ENCODE data around the gene CMTM3. TPM values are rescaled to one million over a fixed set of nuclear protein-coding genes. Genes with fewer than 3 reads are reported as not detected.
"Not testable (repeated sequence)": the region's sequence is repeated elsewhere in the genome, so short reads cannot be mapped to it uniquely, and the experiment has no call there.

The CMTM3 gene
- total and polyA plus RNA-seq, 3 experiments from 2014 or later = 68.0 to 131 (median 71.8) TPM

DNA sequence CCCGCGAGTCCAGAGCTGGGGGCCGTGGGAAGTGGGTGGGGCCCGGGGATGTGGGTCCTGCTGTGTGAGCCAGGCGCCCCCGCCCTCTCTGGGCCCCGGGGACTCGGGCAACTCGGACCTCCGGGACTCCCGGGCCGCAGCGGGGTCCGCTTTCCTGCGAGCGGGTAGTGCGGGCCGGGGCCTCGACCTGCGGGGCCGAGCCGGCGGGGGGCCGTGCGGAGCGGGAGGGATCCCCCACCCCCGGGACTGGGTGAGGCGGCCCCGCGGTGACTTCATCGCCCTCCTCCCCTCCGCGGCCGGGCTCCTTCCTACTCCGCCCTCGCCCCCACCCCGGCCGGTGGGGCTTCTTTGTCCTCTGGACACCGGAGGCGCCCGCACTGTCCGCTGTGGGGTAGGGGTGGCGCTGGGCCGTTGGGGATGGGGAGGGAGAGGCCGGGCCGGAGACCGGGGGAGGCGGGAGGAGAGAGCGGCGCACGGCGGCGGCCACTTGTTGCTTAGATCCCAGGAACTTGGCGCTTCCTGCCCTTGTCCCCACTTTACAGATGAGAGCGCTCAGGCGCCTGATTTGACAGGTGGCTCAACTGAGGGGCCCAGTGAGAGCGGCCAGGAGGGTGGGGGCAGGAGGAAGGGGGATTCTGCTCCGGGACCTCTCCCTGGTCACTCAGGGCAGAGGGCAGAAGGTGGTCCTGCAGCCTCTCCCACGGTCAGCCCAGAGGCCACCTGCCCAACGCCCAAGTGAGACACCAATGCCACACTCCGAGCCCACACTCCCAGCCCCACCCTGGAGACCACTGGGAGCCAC, 874 bp downstream of the CMTM3 start:
- CTCF ChIA-PET = interaction anchor here (1.0 to 4.6 kb wide), 6 partner anchors 8 to 198 kb away, joined by 3 to 23 read pairs (median 13); partner anchors contain the start of gene CKLF
- H3K4me3 ChIP-seq (ENCODE audit: low read length) = peak overlapping the region; percentile 43
- peak overlapping the region; percentile 59 for H3K27ac ChIP-seq (ENCODE audit: low read depth, low read length)
- peaks cover 37% of the 10 kb centered on the region for H3K4me1 ChIP-seq (ENCODE audit: insufficient read depth, low read length)
- H3K9me3 ChIP-seq (ENCODE audit: low read length) = no peaks in the 10 kb centered on the region
- Mint-ChIP-seq H3K27me3 (peaks cover 0 to 1% of the 10 kb centered on the region in 2 donors), H3K4me1 (peaks cover 35 to 49% (median 40%) of the 10 kb centered on the region in 3 donors), H3K9me3 (no peaks in the 10 kb centered on the region), H3K27ac (peak overlapping the region in 6 of 8 donors; percentile 78 to 97 (median 90)), H3K36me3 (peaks cover 0 to 28% (median 0%) of the 10 kb centered on the region in 3 donors), H3K4me3 (peak overlapping the region; percentile 69 to 89 (median 80))
- peak in 3 of 5 donors; percentile 26 to 63 (median 31) for DNase-seq
- peaks cover 15% of the 10 kb centered on the region for H3K36me3 ChIP-seq (ENCODE audit: insufficient read depth, low read length)
- no peaks in the 10 kb centered on the region for H3K27me3 ChIP-seq (ENCODE audit: insufficient read depth, low read length, poor library complexity, severe bottlenecking)
- POLR2A ChIA-PET = interaction anchor here (2.0 to 2.2 kb wide), 2 partner anchors 16 to 84 kb away, joined by 13 read pairs; no protein-coding TSS in a partner anchor

DNA sequence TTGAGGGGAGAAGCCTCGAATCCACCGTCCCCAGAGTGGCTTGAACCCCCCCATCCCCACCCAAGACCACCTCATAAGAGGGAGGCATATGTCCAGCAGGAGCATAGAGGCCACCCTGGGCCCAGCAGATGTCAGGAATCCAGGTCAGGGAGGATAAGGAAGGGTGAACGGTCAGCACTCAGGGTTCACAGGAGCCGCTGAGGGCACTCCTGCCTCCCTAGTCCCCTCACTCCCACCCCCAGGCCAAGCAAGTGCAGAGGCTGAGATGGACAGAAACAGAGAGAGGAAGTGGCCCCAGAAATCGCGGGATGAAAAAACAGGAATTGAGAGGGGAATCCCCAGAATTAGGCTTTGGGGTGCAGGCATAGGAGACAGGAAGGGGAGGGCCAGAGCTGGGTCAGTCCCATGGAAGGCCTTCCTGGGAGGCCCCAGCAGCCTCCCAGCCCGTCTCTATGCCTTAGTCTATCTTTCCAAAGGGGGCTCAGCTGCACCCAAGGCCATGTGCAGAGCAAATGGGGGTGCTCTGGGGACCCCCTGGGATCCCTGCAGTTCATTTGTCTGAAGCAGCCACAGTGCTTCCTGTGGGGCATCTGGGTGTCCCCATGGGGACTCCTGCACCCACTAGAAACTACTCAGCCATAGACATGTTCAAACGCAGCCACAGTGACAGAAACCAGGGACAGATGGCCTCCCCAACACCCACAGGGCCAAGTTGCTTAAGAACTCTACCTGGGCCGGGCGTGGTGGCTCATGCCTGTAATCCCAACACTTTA, 1.7 kb downstream of the CMTM3 start:
- POLR2A ChIA-PET = interaction anchor here (0.6 kb wide), 1 partner anchor 84 kb away, joined by 4 read pairs; no protein-coding TSS in a partner anchor
- H3K4me3 ChIP-seq (ENCODE audit: low read length) = peak overlapping the region; percentile 43

DNA sequence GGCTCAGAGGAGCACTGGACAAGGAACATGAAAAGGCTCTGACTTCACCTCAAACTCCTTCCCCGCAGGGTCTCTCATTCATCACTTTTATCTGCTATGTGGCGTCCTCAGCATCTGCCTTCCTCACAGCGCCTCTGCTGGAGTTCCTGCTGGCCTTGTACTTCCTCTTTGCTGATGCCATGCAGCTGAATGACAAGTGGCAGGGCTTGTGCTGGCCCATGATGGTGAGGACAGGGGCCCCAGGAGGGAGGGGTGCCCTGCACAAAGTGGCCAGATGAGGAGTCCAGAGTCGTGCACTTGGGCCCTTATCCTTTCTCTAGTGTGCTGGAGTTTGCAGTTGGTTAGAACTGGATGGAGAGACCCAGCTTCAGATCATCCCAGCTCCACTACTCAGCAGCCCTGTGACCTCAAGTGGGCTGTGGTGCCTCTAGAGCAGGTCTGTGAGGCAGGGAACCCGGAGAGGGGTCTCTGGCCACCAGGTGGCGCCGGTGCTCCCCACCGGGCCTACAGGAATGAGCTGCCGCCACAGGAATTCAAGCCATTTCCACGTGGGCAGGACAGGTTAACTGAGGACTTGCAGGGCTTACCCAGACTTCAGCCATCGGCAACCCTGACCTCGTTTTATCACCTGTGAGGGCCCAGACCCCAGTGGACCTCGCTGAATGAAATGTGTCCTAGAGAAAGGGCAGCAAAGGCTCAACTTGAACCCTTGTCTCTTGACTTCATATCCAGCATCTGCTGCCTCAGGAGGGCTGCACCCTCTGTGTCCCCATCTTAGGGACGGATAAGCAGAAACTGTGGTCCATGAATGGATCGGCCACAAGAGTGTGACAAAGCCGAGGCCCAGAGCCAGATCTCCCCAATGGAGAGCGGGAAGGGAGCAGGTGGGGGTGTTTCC, 4.0 kb downstream of the CMTM3 start:
- Histone ChIP-seq H3K27ac (ENCODE audit: low read depth, low read length) (no peak overlapping the region), H3K36me3 (ENCODE audit: insufficient read depth, low read length) (peaks cover 28% of the 10 kb centered on the region), H3K4me1 (ENCODE audit: insufficient read depth, low read length) (peaks cover 33% of the 10 kb centered on the region), H3K27me3 (ENCODE audit: insufficient read depth, low read length, poor library complexity, severe bottlenecking) (no peaks in the 10 kb centered on the region), H3K9me3 (ENCODE audit: low read length) (no peaks in the 10 kb centered on the region), H3K4me3 (ENCODE audit: low read length) (no peak overlapping the region)
- Mint-ChIP-seq H3K27me3 (peaks cover 0 to 1% of the 10 kb centered on the region in 2 donors), H3K4me3 (peak overlapping the region in 4 of 7 donors; percentile 42 to 67 (median 45)), H3K4me1 (peaks cover 31 to 43% (median 33%) of the 10 kb centered on the region in 3 donors), H3K27ac (peak overlapping the region; percentile 30 to 93 (median 72)), H3K36me3 (peaks cover 0 to 58% (median 0%) of the 10 kb centered on the region in 3 donors), H3K9me3 (no peaks in the 10 kb centered on the region)
- ChIA-PET POLR2A (interaction anchor here (0.6 kb wide), 2 partner anchors 132 to 402 kb away, joined by 3 to 4 read pairs; no protein-coding TSS in a partner anchor), CTCF (interaction anchor here (0.6 to 4.6 kb wide), 36 partner anchors 9 to 266 kb away, joined by 3 to 26 read pairs (median 5); partner anchors contain the start of genes CKLF, DYNC1LI2 and NAE1)
- DNase-seq = peak; percentile 69 to 85 (median 74)

More for the DNA sequence above, 1.7 kb downstream of the CMTM3 start:
- CTCF ChIA-PET = interaction anchor here (1.5 to 4.6 kb wide), 6 partner anchors 9 to 199 kb away, joined by 4 to 26 read pairs (median 18); no protein-coding TSS in a partner anchor
- Mint-ChIP-seq H3K4me1 (peaks cover 35 to 49% (median 40%) of the 10 kb centered on the region in 3 donors), H3K36me3 (peaks cover 0 to 35% (median 0%) of the 10 kb centered on the region in 3 donors), H3K9me3 (no peaks in the 10 kb centered on the region), H3K4me3 (peak overlapping the region; percentile 69 to 91 (median 86)), H3K27ac (peak overlapping the region; percentile 88 to 97 (median 90)), H3K27me3 (peaks cover 0 to 1% of the 10 kb centered on the region in 2 donors)
- no peak for DNase-seq
- Histone ChIP-seq H3K36me3 (ENCODE audit: insufficient read depth, low read length) (peaks cover 16% of the 10 kb centered on the region), H3K27me3 (ENCODE audit: insufficient read depth, low read length, poor library complexity, severe bottlenecking) (no peaks in the 10 kb centered on the region), H3K27ac (ENCODE audit: low read depth, low read length) (peak overlapping the region; percentile 59), H3K4me1 (ENCODE audit: insufficient read depth, low read length) (peaks cover 37% of the 10 kb centered on the region), H3K9me3 (ENCODE audit: low read length) (no peaks in the 10 kb centered on the region)

DNA sequence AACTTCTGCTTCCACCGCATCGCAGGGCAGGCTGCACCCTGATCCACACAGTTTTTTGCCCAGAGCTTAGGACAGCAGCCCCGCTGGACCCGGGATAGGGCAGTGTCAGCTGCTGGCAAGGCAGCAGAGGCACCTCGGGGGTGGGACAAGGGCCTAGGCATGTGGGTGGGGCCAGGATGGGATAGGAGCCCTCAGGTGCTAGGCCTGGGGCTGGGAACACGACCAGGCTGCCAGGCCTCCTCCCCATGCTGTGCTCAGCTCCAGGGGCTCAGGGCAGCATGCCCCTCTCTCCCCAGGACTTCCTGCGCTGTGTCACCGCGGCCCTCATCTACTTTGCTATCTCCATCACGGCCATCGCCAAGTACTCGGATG, 4.6 kb downstream of the CMTM3 start:
- peaks cover 29% of the 10 kb centered on the region for H3K36me3 ChIP-seq (ENCODE audit: insufficient read depth, low read length)
- peak overlapping the region in 3 of 8 donors; percentile 45 to 87 (median 85) for H3K27ac Mint-ChIP-seq

DNA sequence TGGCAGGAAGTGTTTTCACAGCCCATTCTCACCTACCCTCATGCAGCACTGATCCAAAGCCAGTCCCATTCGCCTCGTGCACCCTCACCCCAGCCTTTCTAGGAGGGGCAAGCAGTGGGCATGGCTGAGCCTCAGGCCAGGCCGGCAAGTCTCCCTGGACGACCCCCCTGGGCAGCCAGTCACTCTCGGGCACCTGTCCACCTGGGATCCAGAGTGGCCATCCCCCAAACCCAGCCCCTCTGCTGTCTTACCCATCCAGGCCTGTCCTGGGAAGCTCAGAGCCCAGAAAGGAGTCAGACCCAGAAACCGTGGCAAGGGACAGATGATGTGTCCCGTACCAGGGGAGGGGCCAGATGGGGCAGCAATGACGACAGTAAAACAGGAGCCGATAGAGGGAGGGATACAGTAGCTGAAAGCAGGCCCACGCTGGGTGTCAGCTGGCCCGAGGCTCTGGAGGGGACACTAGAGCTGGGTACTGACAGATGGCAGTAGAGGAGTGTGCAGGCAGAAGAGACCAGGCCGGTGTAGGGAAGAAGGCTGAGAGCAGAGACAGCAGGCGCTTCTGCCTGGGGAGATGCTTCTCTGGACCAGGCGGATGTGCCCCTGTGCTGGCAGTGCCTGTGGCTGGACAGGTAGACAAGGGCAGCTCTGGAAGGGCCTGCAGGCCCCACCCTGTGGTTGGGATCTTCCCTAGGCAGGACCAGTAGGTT, 5.8 kb downstream of the CMTM3 start:
- H3K27ac Mint-ChIP-seq = peak overlapping the region in 5 of 8 donors; percentile 23 to 72 (median 62)
- Histone ChIP-seq H3K9me3 (ENCODE audit: low read length) (no peaks in the 10 kb centered on the region), H3K27me3 (ENCODE audit: insufficient read depth, low read length, poor library complexity, severe bottlenecking) (no peaks in the 10 kb centered on the region), H3K4me1 (ENCODE audit: insufficient read depth, low read length) (peaks cover 27% of the 10 kb centered on the region), H3K36me3 (ENCODE audit: insufficient read depth, low read length) (peaks cover 29% of the 10 kb centered on the region), H3K4me3 (ENCODE audit: low read length) (no peak overlapping the region), H3K27ac (ENCODE audit: low read depth, low read length) (no peak overlapping the region)
- peaks cover 26 to 37% (median 27%) of the 10 kb centered on the region in 3 donors for H3K4me1 Mint-ChIP-seq
- H3K4me3 Mint-ChIP-seq = no peak overlapping the region
- peaks cover 0 to 1% of the 10 kb centered on the region in 2 donors for H3K27me3 Mint-ChIP-seq
- DNase-seq = no peak
- POLR2A ChIA-PET = no interaction called here
- peaks cover 0 to 59% (median 0%) of the 10 kb centered on the region in 3 donors for H3K36me3 Mint-ChIP-seq
- CTCF ChIA-PET = interaction anchor here (1.4 to 4.6 kb wide), 5 partner anchors 13 to 41 kb away, joined by 5 to 23 read pairs (median 11); no protein-coding TSS in a partner anchor
- H3K9me3 Mint-ChIP-seq = no peaks in the 10 kb centered on the region

More for the DNA sequence above, 4.6 kb downstream of the CMTM3 start:
- Mint-ChIP-seq H3K27me3 (peaks cover 0 to 1% of the 10 kb centered on the region in 2 donors), H3K4me3 (no peak overlapping the region), H3K36me3 (peaks cover 0 to 54% (median 0%) of the 10 kb centered on the region in 3 donors), H3K4me1 (peaks cover 26 to 37% (median 27%) of the 10 kb centered on the region in 3 donors), H3K9me3 (no peaks in the 10 kb centered on the region)
- POLR2A ChIA-PET = interaction anchor here (0.6 kb wide), 1 partner anchor 401 kb away, joined by 4 read pairs; no protein-coding TSS in a partner anchor
- Histone ChIP-seq H3K27ac (ENCODE audit: low read depth, low read length) (no peak overlapping the region), H3K27me3 (ENCODE audit: insufficient read depth, low read length, poor library complexity, severe bottlenecking) (no peaks in the 10 kb centered on the region), H3K9me3 (ENCODE audit: low read length) (no peaks in the 10 kb centered on the region), H3K4me3 (ENCODE audit: low read length) (no peak overlapping the region), H3K4me1 (ENCODE audit: insufficient read depth, low read length) (peaks cover 27% of the 10 kb centered on the region)
- CTCF ChIA-PET = interaction anchor here (0.6 to 4.6 kb wide), 32 partner anchors 8 to 265 kb away, joined by 3 to 26 read pairs (median 6); partner anchors contain the start of genes CKLF and DYNC1LI2
- no peak for DNase-seq

DNA sequence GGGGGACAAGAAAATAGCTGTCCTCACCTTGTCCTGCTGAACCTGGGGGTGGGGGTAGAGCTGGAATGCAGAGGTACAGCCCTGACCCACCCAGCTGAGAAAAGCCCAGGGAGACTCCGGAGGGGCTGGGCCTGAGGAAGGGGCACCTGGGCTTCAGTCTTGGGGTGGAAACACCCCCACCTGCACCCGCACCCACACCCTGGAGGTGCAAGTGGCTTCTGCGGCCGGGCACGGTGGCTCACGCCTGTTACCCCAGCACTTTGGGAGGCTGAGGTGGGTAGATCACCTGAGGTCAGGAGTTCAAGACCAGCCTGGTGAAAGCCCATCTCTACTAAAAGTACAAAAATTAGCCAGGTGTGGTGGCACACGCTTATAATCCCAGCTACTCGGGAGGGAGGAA, 7.4 kb downstream of the CMTM3 start:
- peaks cover 29% of the 10 kb centered on the region for H3K36me3 ChIP-seq (ENCODE audit: insufficient read depth, low read length)
- H3K27me3 ChIP-seq (ENCODE audit: insufficient read depth, low read length, poor library complexity, severe bottlenecking); H3K27ac ChIP-seq (ENCODE audit: low read depth, low read length); H3K9me3 Mint-ChIP-seq; DNase-seq; H3K4me3 ChIP-seq (ENCODE audit: low read length); H3K9me3 ChIP-seq (ENCODE audit: low read length); H3K27me3 Mint-ChIP-seq; POLR2A ChIA-PET; H3K4me3 Mint-ChIP-seq: not testable (repeated sequence)
- Mint-ChIP-seq H3K4me1 (peaks cover 16 to 23% (median 18%) of the 10 kb centered on the region in 3 donors), H3K27ac (peak overlapping the region in 1 of 8 donors; percentile 61), H3K36me3 (peaks cover 0 to 55% (median 0%) of the 10 kb centered on the region in 3 donors)
- CTCF ChIA-PET = interaction anchor here (1.2 to 2.2 kb wide), 2 partner anchors 9 to 39 kb away, joined by 3 to 7 read pairs; no protein-coding TSS in a partner anchor
- H3K4me1 ChIP-seq (ENCODE audit: insufficient read depth, low read length) = peaks cover 15% of the 10 kb centered on the region

Measured in CD8-positive, alpha-beta memory T cell (primary cell).